A549 treated with AZD9567 at 1 μM for 4 hours (cell line): ENCODE measurements around the gene WNT11. TPM values are rescaled to one million over a fixed set of nuclear protein-coding genes. Genes with fewer than 3 reads are reported as not detected.

ENCODE experiments used
- total RNA-seq: library from RNA; stranded (reverse); fragments of 200-300 nt; extraction: Qiagen RNA extraction; gene quantifications from 5 replicates; pipeline ENCODE4 v1.2.3, GENCODE V29; 2022; ENCODE audit not compliant: insufficient read depth

The WNT11 gene
- total RNA-seq = 1.2 to 2.1 TPM (median 1.3 TPM) in 5 replicates

GRCh38 chr11:76206327-76207081 lies at the start of gene WNT11:
TSS of gene WNT11 (minus strand) at chr11:76206502. CDS start at chr11:76206407, 95 bp downstream.

Other genes with a start within 250 kb of the WNT11 start
- gene THAP12, start 174.6 kb upstream of the WNT11 start, total RNA-seq = 44.0 to 55.6 TPM (median 48.2 TPM) in 5 replicates
- 0.64 to 1.6 TPM (median 1.3 TPM) in 5 replicates for gene GVQW3, start 174.8 kb upstream of the WNT11 start, total RNA-seq
- 9.7 to 13.7 TPM (median 12.8 TPM) in 5 replicates for gene EMSY, start 238.5 kb upstream of the WNT11 start, total RNA-seq